ENCODE data around the gene CLEC9A. TPM values are rescaled to one million over a fixed set of nuclear protein-coding genes. Genes with fewer than 3 reads are reported as not detected.

The CLEC9A gene
- total RNA-seq, 1 donor from 2014 or later: not detected

- H3K4me3 ChIP-seq: no peak overlapping the region
- H3K4me1 ChIP-seq: no peaks in the 10 kb centered on the region
- H3K27me3 ChIP-seq: no peaks in the 10 kb centered on the region
- no peak for DNase-seq (ENCODE audit: low spot score in 2 of 2)
- intact Hi-C loops (cut with DNase I): no loop called here
- no peaks in the 10 kb centered on the region for H3K9me3 ChIP-seq
- TF ChIP-seq CTCF (IDR thresholded peaks at IDR 0.05): no peak
- H3K27ac ChIP-seq: no peak overlapping the region
- no peaks in the 10 kb centered on the region for H3K36me3 ChIP-seq
Observed at GRCh38 chr12:10111451-10111850, 81.0 kb downstream of the CLEC9A start.

- TF ChIP-seq CTCF (IDR thresholded peaks at IDR 0.05): no peak
- no peak for DNase-seq (ENCODE audit: low spot score in 2 of 2)
- Histone ChIP-seq H3K27ac (no peak overlapping the region), H3K27me3 (no peaks in the 10 kb centered on the region), H3K9me3 (no peaks in the 10 kb centered on the region), H3K36me3 (no peaks in the 10 kb centered on the region), H3K4me1 (no peaks in the 10 kb centered on the region), H3K4me3 (no peak overlapping the region)
- intact Hi-C loops (cut with DNase I): no loop called here
Observed at GRCh38 chr12:10113075-10113474, 82.6 kb downstream of the CLEC9A start.

DNA sequence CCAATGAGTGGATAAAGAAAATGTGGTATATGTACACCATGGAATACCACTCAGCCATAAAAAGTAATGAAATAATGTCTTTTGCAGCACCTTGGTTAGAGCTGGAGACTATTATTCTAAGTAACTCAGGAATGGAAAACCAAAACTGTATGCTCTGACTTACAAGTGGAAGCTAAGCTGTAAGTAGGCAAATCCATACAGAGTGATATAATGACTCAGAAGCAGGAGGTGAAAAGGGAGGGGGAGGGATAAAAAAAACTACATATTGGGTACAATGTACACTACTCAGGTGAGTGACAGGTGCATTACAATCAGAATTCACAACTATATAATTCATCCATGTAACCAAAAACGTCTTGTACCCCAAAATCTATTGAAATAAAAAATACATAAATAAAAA, 83.4 kb downstream of the CLEC9A start:
- Histone ChIP-seq H3K27me3 (no peaks in the 10 kb centered on the region), H3K27ac (no peak overlapping the region), H3K36me3 (no peaks in the 10 kb centered on the region), H3K4me1 (no peaks in the 10 kb centered on the region), H3K9me3 (no peaks in the 10 kb centered on the region), H3K4me3 (no peak overlapping the region)
- no peak for DNase-seq (ENCODE audit: low spot score in 2 of 2)
- intact Hi-C loops (cut with DNase I): no loop called here
- no peak for TF ChIP-seq CTCF (IDR thresholded peaks at IDR 0.05)

DNA sequence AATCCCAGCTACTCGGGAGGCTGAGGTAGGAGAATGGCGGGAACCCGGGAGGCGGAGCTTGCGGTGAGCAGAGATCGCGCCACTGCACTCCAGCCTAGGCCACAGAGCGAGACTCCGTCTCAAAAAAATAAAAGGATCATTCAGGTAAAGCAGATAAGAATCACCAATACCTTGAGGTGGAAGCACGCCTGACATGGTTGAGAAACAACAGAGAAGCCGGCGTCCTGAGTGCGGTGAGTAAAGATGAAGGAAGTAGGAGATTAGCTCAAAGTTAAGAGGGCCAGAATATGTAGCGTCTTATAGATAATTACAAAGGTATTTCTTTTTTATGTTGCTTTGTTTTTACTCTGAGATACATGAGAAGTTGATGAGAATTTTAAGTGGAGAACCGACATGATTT, 84.8 kb downstream of the CLEC9A start:
- no peaks in the 10 kb centered on the region for H3K36me3 ChIP-seq
- no peaks in the 10 kb centered on the region for H3K27me3 ChIP-seq
- no peaks in the 10 kb centered on the region for H3K4me1 ChIP-seq
- no peaks in the 10 kb centered on the region for H3K9me3 ChIP-seq
- no peak overlapping the region for H3K4me3 ChIP-seq
- TF ChIP-seq CTCF (IDR thresholded peaks at IDR 0.05): no peak
- no peak overlapping the region for H3K27ac ChIP-seq
- no peak for DNase-seq (ENCODE audit: low spot score in 2 of 2)
- intact Hi-C loops (cut with DNase I): no loop called here

Other genes with a start within 250 kb of the CLEC9A start
- not detected for gene KLRF1, start 203.2 kb upstream of the CLEC9A start, total RNA-seq
- 1.1 TPM for gene CLEC2B, start 161.3 kb upstream of the CLEC9A start, total RNA-seq
- gene KLRF2, start 149.2 kb upstream of the CLEC9A start, total RNA-seq: not detected
- gene CLEC2A, start 98.3 kb upstream of the CLEC9A start, total RNA-seq: not detected
- gene CLEC12A, start 59.3 kb upstream of the CLEC9A start, total RNA-seq: not detected
- not detected for gene CLEC1B, start 31.6 kb upstream of the CLEC9A start, total RNA-seq
- not detected for gene CLEC12B, start 20.1 kb upstream of the CLEC9A start, total RNA-seq
- gene CLEC1A, start 68.3 kb downstream of the CLEC9A start, total RNA-seq: 13.2 TPM
- 6.0 TPM for gene CLEC7A, start 99.5 kb downstream of the CLEC9A start, total RNA-seq
- gene OLR1, start 141.4 kb downstream of the CLEC9A start, total RNA-seq: 2.1 TPM
- not detected for gene TMEM52B, start 148.3 kb downstream of the CLEC9A start, total RNA-seq
- gene GABARAPL1, start 182.2 kb downstream of the CLEC9A start, total RNA-seq: 239 TPM

Measured in ascending aorta (tissue), 2 donors.